Right lobe of liver (tissue), 4 donors: ENCODE data around the gene CAPN7.

ENCODE experiments used
- POLR2A ChIP-seq: fragments of 450-650 bp; IDR thresholded peaks from one replicate; pipeline ENCODE4 v1.6.1; 2017; ENCODE audit warnings: antibody characterized with exemption, mild to moderate bottlenecking
- TF ChIP-seq, protein P1 (sequence below), 4 donors: fragments of 200-600 bp in 3 of 4; fragments of 450-650 bp in 1 of 4; IDR thresholded peaks; one replicate each; pipeline versions ENCODE4 v1.5.1 to v1.8.0; 2016 to 2022; ENCODE audit warnings: antibody characterized with exemption in 4 of 4, mild to moderate bottlenecking in 2 of 4
- donor health status: DM: no; HTN: no; CAD: no.
- donor health status: DM: no; HTN: no; CAD: no.
- donor health status: DM: no; HTN: yes; CAD: no.

GRCh38 chr3:15159501-15160136, 46.4 kb upstream of the CAPN7 start:
- TF ChIP-seq, protein P1, sequence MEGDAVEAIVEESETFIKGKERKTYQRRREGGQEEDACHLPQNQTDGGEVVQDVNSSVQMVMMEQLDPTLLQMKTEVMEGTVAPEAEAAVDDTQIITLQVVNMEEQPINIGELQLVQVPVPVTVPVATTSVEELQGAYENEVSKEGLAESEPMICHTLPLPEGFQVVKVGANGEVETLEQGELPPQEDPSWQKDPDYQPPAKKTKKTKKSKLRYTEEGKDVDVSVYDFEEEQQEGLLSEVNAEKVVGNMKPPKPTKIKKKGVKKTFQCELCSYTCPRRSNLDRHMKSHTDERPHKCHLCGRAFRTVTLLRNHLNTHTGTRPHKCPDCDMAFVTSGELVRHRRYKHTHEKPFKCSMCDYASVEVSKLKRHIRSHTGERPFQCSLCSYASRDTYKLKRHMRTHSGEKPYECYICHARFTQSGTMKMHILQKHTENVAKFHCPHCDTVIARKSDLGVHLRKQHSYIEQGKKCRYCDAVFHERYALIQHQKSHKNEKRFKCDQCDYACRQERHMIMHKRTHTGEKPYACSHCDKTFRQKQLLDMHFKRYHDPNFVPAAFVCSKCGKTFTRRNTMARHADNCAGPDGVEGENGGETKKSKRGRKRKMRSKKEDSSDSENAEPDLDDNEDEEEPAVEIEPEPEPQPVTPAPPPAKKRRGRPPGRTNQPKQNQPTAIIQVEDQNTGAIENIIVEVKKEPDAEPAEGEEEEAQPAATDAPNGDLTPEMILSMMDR (IDR thresholded peaks at IDR 0.05): no peak
- no peak for TF ChIP-seq POLR2A
